Naive B cell (primary cell): Measurements from ENCODE around the gene SLC9A8. TPM values are rescaled to one million over a fixed set of nuclear protein-coding genes. Genes with fewer than 3 reads are reported as not detected.
"Not testable (repeated sequence)": the region's sequence is repeated elsewhere in the genome, so short reads cannot be mapped to it uniquely, and the experiment has no call there.

Experiments used
- ATAC-seq, 2 donors: fragments of 150-1000 bp; cut with Tn5 transposase; 2 replicates each; pipeline ENCODE4 v1.10.0; 2021; ENCODE audit warnings: low read depth in 2 of 2, mild to moderate bottlenecking in 2 of 2, moderate library complexity in 2 of 2
- DNase-seq: peaks from one replicate; pipeline ENCODE4 v3.0.0; 2022
- H3K27ac Mint-ChIP-seq, 6 donors: one replicate each; pipeline ENCODE4 v1.8.0; 2020 to 2022; ENCODE audit warnings: mild to moderate bottlenecking in 6 of 6, mixed read lengths in 6 of 6, moderate library complexity in 5 of 6, inconsistent platforms in 2 of 6
- H3K27me3 Mint-ChIP-seq, 3 donors: one replicate each; pipeline ENCODE4 v1.8.0; 2021 to 2022; ENCODE audit warnings: mixed read lengths in 3 of 3, mild to moderate bottlenecking in 1 of 3
- H3K36me3 Mint-ChIP-seq, 2 donors: one replicate each; pipeline ENCODE4 v1.8.0; 2020 to 2022; ENCODE audit warnings: mixed read lengths in 2 of 2, inconsistent platforms in 1 of 2, mild to moderate bottlenecking in 1 of 2
- H3K4me1 Mint-ChIP-seq, 3 donors: one replicate each; pipeline ENCODE4 v1.8.0; 2020 to 2022; ENCODE audit warnings: mixed read lengths in 3 of 3, inconsistent platforms in 1 of 3, mild to moderate bottlenecking in 1 of 3, moderate library complexity in 1 of 3
- H3K4me3 Mint-ChIP-seq, 8 donors: one replicate each; pipeline ENCODE4 v1.8.0; 2020 to 2022; ENCODE audit warnings: mild to moderate bottlenecking in 8 of 8, mixed read lengths in 8 of 8, moderate library complexity in 8 of 8, inconsistent platforms in 2 of 8
- H3K9me3 Mint-ChIP-seq, 7 donors: one replicate each; pipeline ENCODE4 v1.8.0; 2020 to 2022; ENCODE audit warnings: mixed read lengths in 7 of 7, mild to moderate bottlenecking in 5 of 7, inconsistent platforms in 2 of 7, moderate library complexity in 1 of 7
- polyA plus RNA-seq, 6 donors: library from polyadenylated mRNA; unstranded; fragments of 300-500 nt; fragmentation: Illumina TruSeq; gene quantifications; one replicate each; pipeline ENCODE4 v1.2.3, GENCODE V29; 2021; ENCODE audit warnings: low read depth in 6 of 6

SLC9A8 gene
- 10 to 100 TPM in 3 of 6 donors, 1 to 10 TPM in 3; 6.4 to 14.2 (median 10.7) TPM for polyA plus RNA-seq

DNA sequence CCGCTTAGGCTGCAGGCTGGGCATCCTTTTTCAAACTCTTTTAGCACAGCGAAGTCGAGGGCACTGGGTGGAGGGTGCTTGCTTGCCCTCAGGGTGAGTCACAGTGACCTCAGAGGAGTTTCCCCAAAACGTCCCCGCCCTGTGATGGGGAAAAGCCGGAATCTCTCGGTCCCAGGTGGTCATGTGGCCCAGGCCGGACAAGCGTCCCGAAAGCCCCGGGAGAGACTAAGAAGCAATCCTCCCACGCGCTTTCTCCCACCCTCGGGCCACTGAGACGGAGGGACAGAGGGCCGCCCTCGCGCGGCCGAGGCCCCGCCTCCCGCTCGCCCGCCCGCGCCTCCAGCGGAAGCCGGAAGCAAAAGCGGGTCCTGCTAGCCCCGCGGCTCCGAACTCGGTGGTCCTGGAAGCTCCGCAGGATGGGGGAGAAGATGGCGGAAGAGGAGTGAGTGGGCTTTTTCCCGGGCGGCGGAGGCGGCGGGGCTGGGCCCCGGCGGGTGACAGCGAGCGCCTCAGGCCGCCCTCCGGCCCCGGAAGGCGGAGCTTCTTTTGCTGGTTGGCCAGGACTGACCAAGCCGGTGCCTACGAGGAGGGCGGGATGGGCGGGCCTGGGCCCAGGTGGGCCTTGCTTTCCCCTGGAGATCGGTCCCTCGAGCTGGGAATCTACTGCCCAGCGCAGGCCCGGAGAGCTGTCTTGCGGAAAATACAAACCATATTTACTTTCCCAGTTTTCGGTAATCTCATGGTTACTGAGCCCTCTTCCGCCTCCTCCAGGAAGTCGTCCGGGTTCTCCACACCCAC, at the start of gene SLC9A8:
Gene SLC9A8, plus strand, starts transcription at position 322 of the 798 bp plus-strand sequence. Its CDS starts 95 bp downstream, at position 417.
- H3K9me3 Mint-ChIP-seq = no peaks in the 10 kb centered on the region
- peaks cover 33 to 51% (median 37%) of the 10 kb centered on the region in 3 donors for H3K4me1 Mint-ChIP-seq
- ATAC-seq (peak; percentile 89 to 91), DNase-seq (peak; percentile 81)
- H3K27me3 Mint-ChIP-seq = no peaks in the 10 kb centered on the region
- peak within 1 kb of the TSS; percentile 96 to 99 (median 98) for H3K27ac Mint-ChIP-seq
- H3K4me3 Mint-ChIP-seq = peak within 1 kb of the TSS; percentile 88 to 98 (median 96)
- H3K36me3 Mint-ChIP-seq = peaks cover 0 to 7% of the 10 kb centered on the region in 2 donors

DNA sequence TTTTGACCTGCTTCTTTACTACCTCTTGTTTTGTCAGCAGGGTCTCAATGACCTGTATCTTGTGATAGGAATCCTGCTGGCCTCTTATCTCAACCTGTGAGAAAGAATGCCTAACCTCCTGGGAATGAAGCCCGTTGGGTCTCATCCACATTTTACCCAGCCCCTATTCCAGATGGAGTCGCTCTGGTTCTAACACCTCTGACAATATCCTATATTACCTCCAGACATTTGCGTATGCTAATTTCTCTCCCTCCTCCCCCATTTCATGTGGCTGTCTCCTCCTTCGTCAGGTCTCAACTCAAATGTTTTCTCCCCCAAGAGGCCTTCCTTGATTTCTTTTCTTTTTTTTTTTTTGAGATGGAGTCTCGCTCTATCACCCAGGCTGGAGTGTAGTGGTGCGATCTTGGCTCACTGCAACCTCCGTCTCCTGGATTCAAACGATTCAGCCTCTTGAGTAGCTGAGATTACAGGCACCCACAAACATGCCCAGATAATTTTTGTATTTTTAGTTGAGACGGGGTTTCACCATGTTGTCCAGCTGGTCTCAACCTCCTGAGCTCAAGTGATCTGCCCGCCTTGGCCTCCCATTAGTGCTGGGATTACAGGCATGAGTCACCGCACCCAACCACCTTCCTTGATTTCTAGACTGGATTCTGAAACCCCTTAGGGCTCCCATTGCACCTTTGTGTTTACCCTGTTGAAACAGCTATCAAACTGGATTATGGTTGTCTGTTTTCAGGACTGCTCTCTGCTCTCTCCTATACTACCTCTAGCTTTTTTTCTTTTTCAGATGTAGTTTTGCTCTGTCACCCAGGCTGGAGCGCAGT, 49.5 kb upstream of the SLC9A8 start:
- ATAC-seq (no peak), DNase-seq (no peak)
- Mint-ChIP-seq H3K36me3 (peaks cover 0 to 7% of the 10 kb centered on the region in 2 donors), H3K4me1 (peaks cover 1 to 3% (median 2%) of the 10 kb centered on the region in 3 donors), H3K27ac (peak overlapping the region in 1 of 6 donors; percentile 31), H3K4me3 (no peak overlapping the region), H3K9me3 (peaks cover 0 to 2% (median 0%) of the 10 kb centered on the region in 7 donors), H3K27me3 (peaks cover 11 to 36% (median 16%) of the 10 kb centered on the region in 3 donors)

DNA sequence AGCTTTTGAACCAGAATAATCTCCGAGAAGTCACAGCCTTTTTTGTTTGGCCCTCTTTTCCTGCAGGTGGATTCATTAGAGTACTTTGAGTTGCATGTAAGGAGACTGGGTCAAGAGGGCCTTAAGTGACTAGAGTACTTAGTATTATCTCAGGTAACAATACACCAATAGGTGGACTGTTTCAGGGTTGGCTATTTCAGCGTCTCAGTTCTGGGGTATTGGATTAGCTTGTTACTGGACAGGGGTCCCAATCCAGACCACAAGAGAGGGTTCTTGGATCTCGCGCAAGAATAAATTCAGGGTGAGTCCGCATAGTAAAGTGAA, 47.3 kb upstream of the SLC9A8 start:
- Mint-ChIP-seq H3K4me1 (peaks cover 3 to 6% (median 4%) of the 10 kb centered on the region in 3 donors), H3K27ac (no peak overlapping the region), H3K4me3 (no peak overlapping the region), H3K9me3 (peaks cover 0 to 2% (median 0%) of the 10 kb centered on the region in 7 donors), H3K27me3 (peaks cover 14 to 34% (median 16%) of the 10 kb centered on the region in 3 donors), H3K36me3 (no peaks in the 10 kb centered on the region)
- no peak for DNase-seq
- ATAC-seq = no peak

GRCh38 chr20:49765846-49766541, 46.6 kb upstream of the SLC9A8 start:
- peaks cover 14 to 33% (median 15%) of the 10 kb centered on the region in 3 donors for H3K27me3 Mint-ChIP-seq
- no peaks in the 10 kb centered on the region for H3K36me3 Mint-ChIP-seq
- no peak for ATAC-seq
- no peak for DNase-seq
- no peak overlapping the region for H3K4me3 Mint-ChIP-seq
- H3K4me1 Mint-ChIP-seq = peaks cover 3 to 6% (median 4%) of the 10 kb centered on the region in 3 donors
- H3K27ac Mint-ChIP-seq = no peak overlapping the region
- peaks cover 0 to 2% (median 0%) of the 10 kb centered on the region in 7 donors for H3K9me3 Mint-ChIP-seq

DNA sequence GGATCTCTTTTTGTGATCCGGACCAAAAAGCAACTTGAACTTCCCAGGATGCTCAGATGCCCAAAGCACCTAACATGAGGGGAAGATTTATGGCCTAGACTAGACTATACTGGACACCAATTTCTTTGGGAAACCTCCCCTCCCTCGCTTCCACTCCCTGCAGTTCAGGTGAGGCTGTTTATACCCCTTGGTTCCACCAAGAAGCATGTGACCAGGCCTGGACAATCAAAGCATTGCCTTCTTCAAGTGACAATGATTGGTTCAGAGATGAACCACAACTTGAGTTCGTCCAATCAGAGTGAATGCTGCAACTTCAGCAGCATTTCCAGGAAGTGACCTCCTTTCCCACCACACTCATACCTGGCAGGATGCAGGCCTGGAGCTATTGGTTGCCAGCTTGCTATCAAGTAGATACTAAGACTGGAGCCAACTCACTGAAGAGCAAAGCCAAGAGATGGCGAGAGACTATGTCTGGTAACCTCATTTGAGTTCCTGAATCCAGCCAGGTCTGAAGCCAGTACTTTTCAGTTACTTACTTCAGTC, 45.6 kb upstream of the SLC9A8 start:
- H3K4me1 Mint-ChIP-seq = peaks cover 3 to 6% (median 4%) of the 10 kb centered on the region in 3 donors
- ATAC-seq = no peak
- no peak overlapping the region for H3K4me3 Mint-ChIP-seq
- H3K36me3 Mint-ChIP-seq = no peaks in the 10 kb centered on the region
- peak overlapping the region in 1 of 6 donors; percentile 16 for H3K27ac Mint-ChIP-seq
- H3K9me3 Mint-ChIP-seq = peaks cover 0 to 2% (median 0%) of the 10 kb centered on the region in 7 donors
- DNase-seq = no peak
- peaks cover 14 to 28% (median 15%) of the 10 kb centered on the region in 3 donors for H3K27me3 Mint-ChIP-seq

DNA sequence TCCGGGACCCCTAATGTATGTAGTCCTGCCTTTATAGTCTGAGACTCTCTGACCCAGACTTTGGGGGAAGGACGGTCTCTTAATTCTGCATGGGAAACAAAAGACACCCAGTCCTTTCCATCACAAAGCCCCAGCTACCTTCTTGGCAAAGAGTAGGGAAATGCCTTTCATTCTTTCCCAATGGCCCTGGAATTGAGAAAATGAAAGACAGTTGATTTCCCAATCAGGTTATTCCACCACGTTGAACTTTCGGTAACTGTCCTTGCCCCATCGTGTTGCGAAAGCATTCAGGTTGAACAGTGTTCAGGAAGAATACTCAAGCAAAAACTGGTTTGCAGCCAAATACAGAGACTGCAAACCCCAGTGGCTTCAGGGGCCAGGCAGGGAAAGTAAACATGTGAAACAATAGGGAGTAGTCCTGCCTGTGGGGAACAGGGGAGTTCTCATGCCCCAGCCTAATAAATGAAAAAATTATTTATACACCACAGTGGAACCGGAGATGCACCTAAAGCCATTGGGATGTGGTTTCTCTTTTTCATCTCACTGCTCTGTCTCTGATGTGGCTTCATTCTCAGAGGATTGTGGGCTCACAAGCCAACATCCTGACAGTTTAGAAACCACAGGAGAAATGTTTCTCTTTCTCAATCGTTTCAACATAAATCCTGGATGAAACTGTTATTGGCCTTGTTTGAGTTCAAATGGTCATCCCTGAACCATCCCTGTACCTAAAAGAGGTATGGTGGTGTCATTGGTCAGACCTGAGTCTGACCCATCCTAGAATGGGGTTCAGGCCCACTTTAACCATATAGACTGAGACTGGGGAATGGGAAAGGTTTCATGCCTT, 44.2 kb upstream of the SLC9A8 start:
- H3K4me3 Mint-ChIP-seq = no peak overlapping the region
- H3K36me3 Mint-ChIP-seq = no peaks in the 10 kb centered on the region
- peaks cover 3 to 6% (median 4%) of the 10 kb centered on the region in 3 donors for H3K4me1 Mint-ChIP-seq
- no peak for DNase-seq
- H3K27me3 Mint-ChIP-seq = peaks cover 14 to 27% (median 15%) of the 10 kb centered on the region in 3 donors
- H3K27ac Mint-ChIP-seq = no peak overlapping the region
- ATAC-seq = no peak
- peaks cover 0 to 2% (median 0%) of the 10 kb centered on the region in 7 donors for H3K9me3 Mint-ChIP-seq

GRCh38 chr20:49769048-49769581, 43.5 kb upstream of the SLC9A8 start:
- DNase-seq (no peak), ATAC-seq (no peak)
- Mint-ChIP-seq H3K27ac (peak overlapping the region in 1 of 6 donors; percentile 29), H3K4me3 (no peak overlapping the region), H3K36me3 (no peaks in the 10 kb centered on the region), H3K9me3 (peaks cover 0 to 2% (median 0%) of the 10 kb centered on the region in 7 donors), H3K27me3 (peaks cover 14 to 27% (median 15%) of the 10 kb centered on the region in 3 donors), H3K4me1 (peaks cover 3 to 6% (median 4%) of the 10 kb centered on the region in 3 donors)

DNA sequence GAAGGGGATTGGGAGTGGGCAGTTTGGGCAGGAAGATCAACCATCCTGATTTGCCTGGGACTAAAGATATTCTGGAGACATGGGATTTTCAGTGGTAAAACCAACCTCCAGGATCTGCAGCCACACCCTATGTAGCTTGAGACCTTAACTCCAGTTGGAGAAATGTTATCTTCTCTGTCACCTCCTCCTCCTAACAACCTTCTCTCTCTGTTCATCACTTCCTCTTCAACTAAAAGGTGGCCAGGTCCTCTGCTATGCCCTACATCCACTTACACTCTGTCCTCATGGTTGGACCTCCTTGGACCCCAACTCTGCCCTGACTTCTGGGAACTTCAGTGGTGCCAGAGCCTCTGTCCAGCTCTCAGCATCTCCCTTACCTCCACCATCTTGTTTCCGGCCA, 42.0 kb upstream of the SLC9A8 start:
- Mint-ChIP-seq H3K27me3 (peaks cover 5 to 24% (median 15%) of the 10 kb centered on the region in 3 donors), H3K36me3 (no peaks in the 10 kb centered on the region), H3K9me3 (peaks cover 0 to 2% (median 0%) of the 10 kb centered on the region in 7 donors), H3K27ac (no peak overlapping the region), H3K4me1 (peaks cover 3 to 6% (median 4%) of the 10 kb centered on the region in 3 donors), H3K4me3 (peak overlapping the region in 1 of 8 donors; percentile 45)
- DNase-seq = no peak
- ATAC-seq = no peak

- H3K27ac Mint-ChIP-seq, H3K36me3 Mint-ChIP-seq: not testable (repeated sequence)
Observed at GRCh38 chr20:49774213-49774612, 38.4 kb upstream of the SLC9A8 start.

GRCh38 chr20:49775229-49775693, 37.4 kb upstream of the SLC9A8 start:
- Mint-ChIP-seq H3K9me3 (peaks cover 0 to 3% (median 0%) of the 10 kb centered on the region in 7 donors), H3K27me3 (no peaks in the 10 kb centered on the region), H3K4me1 (peaks cover 0 to 2% (median 0%) of the 10 kb centered on the region in 3 donors), H3K4me3 (no peak overlapping the region), H3K27ac (no peak overlapping the region), H3K36me3 (no peaks in the 10 kb centered on the region)
- ATAC-seq (no peak), DNase-seq (no peak)

More at GRCh38 chr20:49774213-49774612, 38.4 kb upstream of the SLC9A8 start:
- not testable (repeated sequence) for DNase-seq, ATAC-seq, H3K4me1 Mint-ChIP-seq, H3K4me3 Mint-ChIP-seq, H3K9me3 Mint-ChIP-seq, H3K27me3 Mint-ChIP-seq

- H3K36me3 Mint-ChIP-seq = no peaks in the 10 kb centered on the region
- peaks cover 0 to 6% (median 2%) of the 10 kb centered on the region in 3 donors for H3K4me1 Mint-ChIP-seq
- ATAC-seq (no peak), DNase-seq (no peak)
- H3K27ac Mint-ChIP-seq = no peak overlapping the region
- H3K9me3 Mint-ChIP-seq = peaks cover 0 to 3% (median 0%) of the 10 kb centered on the region in 7 donors
- H3K27me3 Mint-ChIP-seq = no peaks in the 10 kb centered on the region
- H3K4me3 Mint-ChIP-seq = no peak overlapping the region
Observed at GRCh38 chr20:49779972-49780371, 32.7 kb upstream of the SLC9A8 start.

GRCh38 chr20:49781676-49782075, 31.0 kb upstream of the SLC9A8 start:
- DNase-seq (no peak), ATAC-seq (no peak)
- Mint-ChIP-seq H3K36me3 (no peaks in the 10 kb centered on the region), H3K27ac (peak overlapping the region in 1 of 6 donors; percentile 17), H3K4me1 (peaks cover 13 to 19% (median 16%) of the 10 kb centered on the region in 3 donors), H3K9me3 (peaks cover 0 to 3% (median 0%) of the 10 kb centered on the region in 7 donors), H3K4me3 (no peak overlapping the region), H3K27me3 (no peaks in the 10 kb centered on the region)
